Retinal pigment epithelial cell (primary cell): Measurements from ENCODE around the gene FBXO31.
A peak's percentile ranks its signal among the peaks of the same experiment; 100 is the strongest.

ENCODE experiments used
- DNase-seq: peaks from one replicate; pipeline ENCODE4 v3.0.0-alpha.2; 2010; ENCODE audit warnings: low read depth
- H3K4me3 ChIP-seq: 2 replicates; pipeline ENCODE4 v1.5.1; 2011; ENCODE audit warnings: mild to moderate bottlenecking, low read length, control low read depth, moderate library complexity
- TF ChIP-seq, protein P1 (sequence below): conservative IDR thresholded peaks from 2 replicates; pipeline ENCODE4 v1.5.1; 2011; ENCODE audit warnings: low read depth, low read length, control low read depth, inconsistent platforms

FBXO31 gene

DNA sequence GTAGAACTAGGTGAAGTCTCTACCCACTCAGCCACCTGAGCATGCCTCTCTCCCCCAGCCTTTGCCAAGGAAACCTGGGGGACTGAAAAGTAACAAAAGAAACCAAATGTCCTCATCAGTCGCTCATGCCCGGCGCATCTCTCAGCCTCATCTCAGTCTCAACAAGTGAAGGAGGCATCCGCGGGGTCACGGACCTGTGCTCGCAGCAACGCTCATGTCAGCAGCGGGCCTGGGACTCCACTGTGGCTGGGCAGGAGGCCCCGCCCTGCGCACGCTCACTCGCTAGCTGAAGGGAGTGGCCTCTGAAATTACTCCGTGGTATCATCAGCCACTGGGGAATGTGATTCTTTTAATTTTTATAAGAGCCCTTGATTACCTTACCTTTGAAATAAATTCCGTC is 39.9 kb upstream of the FBXO31 start:
- TF ChIP-seq, protein P1, sequence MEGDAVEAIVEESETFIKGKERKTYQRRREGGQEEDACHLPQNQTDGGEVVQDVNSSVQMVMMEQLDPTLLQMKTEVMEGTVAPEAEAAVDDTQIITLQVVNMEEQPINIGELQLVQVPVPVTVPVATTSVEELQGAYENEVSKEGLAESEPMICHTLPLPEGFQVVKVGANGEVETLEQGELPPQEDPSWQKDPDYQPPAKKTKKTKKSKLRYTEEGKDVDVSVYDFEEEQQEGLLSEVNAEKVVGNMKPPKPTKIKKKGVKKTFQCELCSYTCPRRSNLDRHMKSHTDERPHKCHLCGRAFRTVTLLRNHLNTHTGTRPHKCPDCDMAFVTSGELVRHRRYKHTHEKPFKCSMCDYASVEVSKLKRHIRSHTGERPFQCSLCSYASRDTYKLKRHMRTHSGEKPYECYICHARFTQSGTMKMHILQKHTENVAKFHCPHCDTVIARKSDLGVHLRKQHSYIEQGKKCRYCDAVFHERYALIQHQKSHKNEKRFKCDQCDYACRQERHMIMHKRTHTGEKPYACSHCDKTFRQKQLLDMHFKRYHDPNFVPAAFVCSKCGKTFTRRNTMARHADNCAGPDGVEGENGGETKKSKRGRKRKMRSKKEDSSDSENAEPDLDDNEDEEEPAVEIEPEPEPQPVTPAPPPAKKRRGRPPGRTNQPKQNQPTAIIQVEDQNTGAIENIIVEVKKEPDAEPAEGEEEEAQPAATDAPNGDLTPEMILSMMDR: no peak
- no peak for DNase-seq
- no peak overlapping the region for H3K4me3 ChIP-seq

DNA sequence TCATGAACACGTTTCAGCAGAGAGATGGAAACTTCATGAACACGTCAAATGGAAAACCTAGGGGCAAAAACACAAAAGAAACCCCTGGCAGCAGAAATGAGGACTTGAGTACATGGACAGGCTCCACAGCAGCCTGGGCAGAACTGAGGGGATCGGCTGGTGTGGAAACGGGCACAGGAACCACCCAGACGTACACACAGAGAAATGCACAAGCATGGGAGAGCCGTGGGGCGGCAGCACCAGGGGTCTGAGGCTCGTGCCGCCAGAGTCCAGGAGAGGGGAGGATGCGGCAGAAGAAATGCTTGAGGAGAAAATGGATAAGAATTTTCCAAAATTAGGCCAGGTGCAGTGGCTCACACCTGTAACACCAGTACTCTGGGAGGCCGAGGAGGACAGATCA is 38.5 kb upstream of the FBXO31 start:
- DNase-seq: no peak

DNA sequence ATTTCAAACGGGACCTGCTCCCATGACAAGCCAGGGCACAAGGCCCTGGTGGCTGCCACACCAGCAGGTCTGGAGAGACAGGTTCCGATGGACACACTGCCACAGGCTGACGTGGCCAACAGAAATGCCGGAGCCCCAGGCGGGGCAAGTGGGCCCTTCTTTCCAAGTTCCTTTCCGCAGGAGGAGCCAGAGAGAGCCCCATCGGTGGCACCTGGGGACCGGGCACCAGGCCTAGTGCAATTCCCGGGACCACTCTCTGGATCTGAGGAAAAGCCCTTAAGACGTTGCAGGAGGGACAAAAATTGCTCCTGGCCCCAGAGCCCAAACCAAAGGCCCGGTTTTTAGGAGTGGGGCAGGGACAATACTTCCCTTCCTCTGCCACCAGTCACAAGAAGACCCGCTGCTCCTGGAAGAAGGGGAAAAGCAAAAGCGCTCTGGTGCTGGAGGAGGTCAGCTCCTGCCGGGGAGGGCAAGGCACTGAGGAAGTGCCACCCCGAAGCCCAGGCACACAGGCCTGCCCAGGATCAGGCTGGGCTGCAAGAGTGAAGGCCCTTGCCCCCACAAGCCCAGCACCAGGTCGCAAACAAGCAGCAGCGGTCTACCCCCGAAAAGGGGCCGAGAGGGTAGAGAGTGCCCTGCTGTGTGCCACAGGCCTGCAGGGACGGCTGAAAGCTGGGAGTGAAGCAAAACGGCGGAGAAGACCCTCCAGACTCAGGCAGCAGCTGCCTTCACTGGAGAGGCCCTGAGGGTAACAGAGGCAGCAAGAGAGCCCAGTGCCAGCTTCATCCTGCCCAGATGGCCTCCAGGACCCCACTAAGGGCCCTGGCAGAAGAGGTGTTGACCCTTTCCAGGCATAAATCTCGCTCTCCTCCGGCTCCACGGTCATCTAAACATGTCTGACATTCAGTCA is 37.7 kb upstream of the FBXO31 start:
- TF ChIP-seq, protein P1: no peak
- no peak overlapping the region for H3K4me3 ChIP-seq
- no peak for DNase-seq

More for the DNA sequence above, 38.5 kb upstream of the FBXO31 start:
- H3K4me3 ChIP-seq: no peak overlapping the region
- TF ChIP-seq, protein P1: no peak

DNA sequence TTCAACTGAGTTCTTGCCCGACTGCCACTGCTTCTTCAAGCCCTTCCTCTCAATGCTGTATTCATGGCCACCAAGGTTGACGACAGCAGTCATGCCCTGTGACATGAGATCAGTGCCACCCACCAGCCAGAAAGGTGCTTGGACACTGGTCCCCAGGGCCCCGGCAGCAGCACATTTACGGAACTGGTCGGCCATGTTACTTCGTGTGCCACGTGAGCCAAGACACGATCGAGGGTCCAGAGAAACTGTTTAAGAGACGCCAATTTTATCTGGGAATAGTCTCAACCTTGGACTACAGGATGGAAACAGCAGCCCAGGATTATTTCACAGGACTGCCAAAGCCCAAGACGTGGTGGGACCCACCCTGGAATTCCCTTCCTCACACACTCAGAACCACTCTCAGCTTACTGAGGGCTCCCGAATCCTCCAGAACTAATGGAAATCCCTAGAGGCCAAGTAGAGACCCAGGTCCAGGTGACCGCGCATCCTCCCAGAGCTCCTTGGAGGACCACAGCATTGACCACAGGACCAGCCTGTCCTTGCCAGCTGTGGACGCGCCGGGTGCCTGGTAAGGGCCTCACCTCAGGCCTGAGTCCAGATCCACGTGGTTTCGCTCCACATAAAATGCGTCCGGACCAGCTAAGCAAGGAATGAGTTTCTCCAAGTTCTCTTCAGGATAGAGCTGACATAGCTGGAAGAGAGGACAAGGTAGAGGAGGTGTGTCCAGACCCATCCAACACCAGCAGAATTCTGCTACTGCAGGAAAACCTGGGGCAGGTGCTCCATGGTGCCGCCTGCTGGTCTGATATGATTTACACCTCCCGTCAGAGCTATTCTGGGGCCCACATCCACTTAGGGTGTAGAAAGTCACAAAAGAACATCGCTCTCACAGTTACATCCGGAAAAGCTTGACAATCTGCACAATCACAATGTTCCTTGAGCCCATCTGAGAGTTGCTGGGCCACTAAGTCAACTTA is 36.7 kb upstream of the FBXO31 start:
- no peak for DNase-seq
- TF ChIP-seq, protein P1: peak; percentile 27
- H3K4me3 ChIP-seq: no peak overlapping the region

DNA sequence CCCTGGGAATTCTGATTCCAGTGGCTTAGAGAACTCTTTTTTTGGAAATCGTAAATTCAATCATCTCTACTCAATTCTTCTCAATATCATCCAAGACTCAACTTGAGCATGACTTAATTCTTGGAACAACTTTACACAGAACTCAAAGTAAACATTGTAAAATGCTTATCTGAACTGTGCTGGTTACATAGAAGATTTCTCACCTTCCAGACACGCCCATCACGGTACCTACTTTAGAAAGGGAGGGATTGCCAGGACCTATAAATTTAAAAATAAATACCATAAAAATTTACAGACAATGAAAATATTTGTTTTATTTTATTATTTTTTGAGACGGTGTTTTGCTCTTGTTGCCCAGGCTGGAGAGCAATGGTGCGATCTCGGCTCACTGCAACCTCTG is 35.1 kb upstream of the FBXO31 start:
- no peak for DNase-seq
- no peak overlapping the region for H3K4me3 ChIP-seq
- TF ChIP-seq, protein P1: no peak

DNA sequence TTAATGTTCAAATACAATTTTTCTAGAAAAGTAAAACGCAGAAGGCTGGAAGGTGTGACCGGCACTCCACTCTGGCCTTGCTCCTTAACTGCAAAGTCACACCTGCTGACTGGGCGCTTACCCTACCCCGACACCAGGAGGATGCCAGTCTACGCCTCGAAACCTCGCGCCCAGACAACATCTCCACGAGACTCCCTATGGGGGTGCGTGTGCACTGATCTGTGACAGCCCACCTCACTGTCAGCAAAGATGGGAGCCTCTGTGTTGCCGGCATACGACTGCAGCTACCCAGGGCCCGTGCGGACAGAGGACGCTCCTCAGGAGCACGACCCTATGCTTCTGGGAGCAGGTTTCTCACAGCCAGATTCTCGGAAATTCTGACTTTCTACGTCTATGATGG is 34.6 kb upstream of the FBXO31 start:
- H3K4me3 ChIP-seq: no peak overlapping the region
- no peak for DNase-seq
- TF ChIP-seq, protein P1: no peak
